ENCODE data around the gene STK16. TPM values are rescaled to one million over a fixed set of nuclear protein-coding genes. Genes with fewer than 3 reads are reported as not detected.
A peak's percentile ranks its signal among the peaks of the same experiment; 100 is the strongest.

STK16 gene
- total RNA-seq, 1 donor from 2014 or later: 19.1 TPM

DNA sequence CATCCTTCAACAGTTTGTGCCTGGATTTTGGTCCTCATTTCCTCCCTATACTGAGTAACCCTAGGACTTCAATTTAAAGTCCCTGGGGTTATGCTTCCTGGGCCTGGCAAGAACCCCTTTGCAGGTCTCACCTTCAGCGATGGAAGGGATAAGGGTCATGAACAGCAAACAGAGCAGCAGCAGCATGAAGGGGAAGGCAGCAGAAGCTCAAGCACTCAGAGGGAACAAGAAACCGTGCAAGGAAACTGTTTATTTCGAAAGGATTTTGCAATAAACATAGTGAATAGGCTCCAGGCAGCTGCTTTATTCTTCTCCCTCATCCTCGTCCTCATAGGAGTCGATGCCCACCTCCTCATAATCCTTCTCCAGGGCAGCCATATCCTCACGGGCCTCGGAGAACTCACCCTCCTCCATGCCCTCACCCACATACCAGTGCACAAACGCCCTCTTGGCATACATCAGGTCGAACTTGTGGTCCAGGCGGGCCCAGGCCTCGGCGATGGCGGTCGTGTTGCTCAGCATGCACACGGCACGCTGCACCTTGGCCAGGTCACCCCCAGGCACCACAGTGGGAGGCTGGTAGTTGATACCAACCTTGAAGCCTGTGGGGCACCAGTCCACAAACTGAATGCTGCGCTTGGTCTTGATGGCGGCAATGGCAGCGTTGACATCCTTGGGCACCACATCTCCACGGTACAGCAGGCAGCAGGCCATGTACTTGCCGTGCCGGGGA lies 4.9 kb downstream of the STK16 start:
- H3K4me1 ChIP-seq (ENCODE audit: insufficient read depth, low read length): peaks cover 59% of the 10 kb centered on the region
- peak overlapping the region; percentile 66 for H3K9ac ChIP-seq (ENCODE audit: low read length)

DNA sequence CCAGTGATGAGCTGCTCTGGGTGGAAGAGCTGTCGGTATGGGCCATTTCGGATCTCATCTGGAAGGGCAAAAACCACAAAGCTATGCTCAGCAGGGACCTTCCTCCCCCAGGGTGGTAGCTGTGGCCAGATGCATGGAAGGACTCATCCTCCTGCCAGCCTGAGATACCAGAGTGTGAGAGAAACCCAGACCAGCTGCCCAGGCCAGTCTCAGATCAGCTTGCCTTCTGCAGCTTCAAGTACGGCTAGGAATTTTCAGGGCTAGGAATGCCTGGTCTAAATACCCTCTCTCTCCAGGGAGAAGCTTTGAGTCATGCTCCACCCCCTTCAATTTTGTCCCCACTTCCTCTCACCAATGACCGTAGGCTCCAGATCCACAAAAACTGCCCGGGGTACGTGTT lies 6.4 kb downstream of the STK16 start:
- Histone ChIP-seq H3K79me2 (ENCODE audit: insufficient read depth, low read length) (peaks cover 15% of the 10 kb centered on the region), H2AFZ (ENCODE audit: low read depth, low read length) (no peak overlapping the region), H3K4me1 (ENCODE audit: insufficient read depth, low read length) (peaks cover 48% of the 10 kb centered on the region), H3K4me2 (ENCODE audit: low read length) (peak overlapping the region; percentile 94), H3K4me3 (ENCODE audit: insufficient read depth, low read depth, low read length) (no peak overlapping the region), H4K20me1 (ENCODE audit: insufficient read depth, low read length) (peaks cover 4% of the 10 kb centered on the region), H3K36me3 (ENCODE audit: insufficient read depth, low read length) (no peaks in the 10 kb centered on the region), H3K27me3 (ENCODE audit: insufficient read depth, low read length) (peaks cover 22% of the 10 kb centered on the region), H3K9me3 (ENCODE audit: insufficient read depth, low read depth, low read length) (no peaks in the 10 kb centered on the region), H3K9ac (ENCODE audit: low read length) (no peak overlapping the region), H3K27ac (ENCODE audit: low read depth, low read length) (no peak overlapping the region)
- Mint-ChIP-seq H3K9me3 (ENCODE audit: unreplicated experiment) (no peaks in the 10 kb centered on the region), H3K27ac (ENCODE audit: unreplicated experiment) (peak overlapping the region; percentile 59), H3K27me3 (ENCODE audit: low read depth, unreplicated experiment) (peaks cover 21% of the 10 kb centered on the region), H3K36me3 (ENCODE audit: low read depth, unreplicated experiment) (peaks cover 5% of the 10 kb centered on the region), H3K4me3 (ENCODE audit: unreplicated experiment) (peak overlapping the region; percentile 70), H3K4me1 (ENCODE audit: low read depth, unreplicated experiment) (peaks cover 40% of the 10 kb centered on the region)
- DNase-seq (ENCODE audit: low read depth): no peak
- TF ChIP-seq, protein P1, sequence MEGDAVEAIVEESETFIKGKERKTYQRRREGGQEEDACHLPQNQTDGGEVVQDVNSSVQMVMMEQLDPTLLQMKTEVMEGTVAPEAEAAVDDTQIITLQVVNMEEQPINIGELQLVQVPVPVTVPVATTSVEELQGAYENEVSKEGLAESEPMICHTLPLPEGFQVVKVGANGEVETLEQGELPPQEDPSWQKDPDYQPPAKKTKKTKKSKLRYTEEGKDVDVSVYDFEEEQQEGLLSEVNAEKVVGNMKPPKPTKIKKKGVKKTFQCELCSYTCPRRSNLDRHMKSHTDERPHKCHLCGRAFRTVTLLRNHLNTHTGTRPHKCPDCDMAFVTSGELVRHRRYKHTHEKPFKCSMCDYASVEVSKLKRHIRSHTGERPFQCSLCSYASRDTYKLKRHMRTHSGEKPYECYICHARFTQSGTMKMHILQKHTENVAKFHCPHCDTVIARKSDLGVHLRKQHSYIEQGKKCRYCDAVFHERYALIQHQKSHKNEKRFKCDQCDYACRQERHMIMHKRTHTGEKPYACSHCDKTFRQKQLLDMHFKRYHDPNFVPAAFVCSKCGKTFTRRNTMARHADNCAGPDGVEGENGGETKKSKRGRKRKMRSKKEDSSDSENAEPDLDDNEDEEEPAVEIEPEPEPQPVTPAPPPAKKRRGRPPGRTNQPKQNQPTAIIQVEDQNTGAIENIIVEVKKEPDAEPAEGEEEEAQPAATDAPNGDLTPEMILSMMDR (IDR thresholded peaks at IDR 0.05; ENCODE audit: insufficient read depth, low read depth, low read length): no peak
- no peak for TF ChIP-seq EZH2 (IDR thresholded peaks at IDR 0.05; ENCODE audit: insufficient read depth, low read length)
- FAIRE-seq: no peak

More for the DNA sequence above, 4.9 kb downstream of the STK16 start:
- Histone ChIP-seq H2AFZ (ENCODE audit: low read depth, low read length) (no peak overlapping the region), H3K27ac (ENCODE audit: low read depth, low read length) (peak overlapping the region; percentile 68), H3K4me3 (ENCODE audit: insufficient read depth, low read depth, low read length) (no peak overlapping the region), H3K9me3 (ENCODE audit: insufficient read depth, low read depth, low read length) (no peaks in the 10 kb centered on the region), H3K4me2 (ENCODE audit: low read length) (peak overlapping the region; percentile 72), H3K79me2 (ENCODE audit: insufficient read depth, low read length) (peaks cover 29% of the 10 kb centered on the region), H4K20me1 (ENCODE audit: insufficient read depth, low read length) (peaks cover 4% of the 10 kb centered on the region), H3K36me3 (ENCODE audit: insufficient read depth, low read length) (no peaks in the 10 kb centered on the region), H3K27me3 (ENCODE audit: insufficient read depth, low read length) (peaks cover 13% of the 10 kb centered on the region)
- Mint-ChIP-seq H3K27ac (ENCODE audit: unreplicated experiment) (no peak overlapping the region), H3K4me1 (ENCODE audit: low read depth, unreplicated experiment) (peaks cover 40% of the 10 kb centered on the region), H3K9me3 (ENCODE audit: unreplicated experiment) (no peaks in the 10 kb centered on the region), H3K4me3 (ENCODE audit: unreplicated experiment) (peak overlapping the region; percentile 67), H3K36me3 (ENCODE audit: low read depth, unreplicated experiment) (peaks cover 5% of the 10 kb centered on the region), H3K27me3 (ENCODE audit: low read depth, unreplicated experiment) (peaks cover 8% of the 10 kb centered on the region)
- no peak for DNase-seq (ENCODE audit: low read depth)
- no peak for FAIRE-seq
- TF ChIP-seq EZH2 (IDR thresholded peaks at IDR 0.05; ENCODE audit: insufficient read depth, low read length): no peak
- TF ChIP-seq, protein P1 (IDR thresholded peaks at IDR 0.05; ENCODE audit: insufficient read depth, low read depth, low read length): no peak

DNA sequence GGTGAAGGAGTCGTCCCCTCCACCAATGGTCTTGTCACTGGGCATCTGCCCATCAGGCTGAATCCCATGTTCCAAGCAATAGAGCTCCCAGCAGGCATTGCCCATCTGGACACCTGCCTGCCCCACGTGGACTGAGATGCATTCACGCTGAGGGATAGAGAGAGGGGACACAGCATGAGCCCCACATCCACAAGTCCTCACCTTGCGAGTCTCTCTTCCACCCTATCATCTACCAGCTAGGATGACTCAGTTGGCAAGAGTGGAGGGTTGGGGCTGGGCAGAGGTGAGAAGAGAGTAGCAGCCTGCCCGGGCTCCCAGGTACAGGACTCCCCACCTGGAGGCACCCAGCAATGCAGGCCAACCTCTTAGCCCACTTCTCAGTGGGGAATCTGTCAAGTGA lies 6.8 kb downstream of the STK16 start:
- H3K36me3 ChIP-seq (ENCODE audit: insufficient read depth, low read length): no peaks in the 10 kb centered on the region
- Mint-ChIP-seq H3K27ac (ENCODE audit: unreplicated experiment) (no peak overlapping the region), H3K36me3 (ENCODE audit: low read depth, unreplicated experiment) (peaks cover 5% of the 10 kb centered on the region), H3K9me3 (ENCODE audit: unreplicated experiment) (no peaks in the 10 kb centered on the region), H3K4me1 (ENCODE audit: low read depth, unreplicated experiment) (peaks cover 37% of the 10 kb centered on the region), H3K4me3 (ENCODE audit: unreplicated experiment) (peak overlapping the region; percentile 82), H3K27me3 (ENCODE audit: low read depth, unreplicated experiment) (peaks cover 21% of the 10 kb centered on the region)
- H4K20me1 ChIP-seq (ENCODE audit: insufficient read depth, low read length): peaks cover 4% of the 10 kb centered on the region
- no peak overlapping the region for H2AFZ ChIP-seq (ENCODE audit: low read depth, low read length)
- peak overlapping the region; percentile 94 for H3K4me2 ChIP-seq (ENCODE audit: low read length)
- no peaks in the 10 kb centered on the region for H3K9me3 ChIP-seq (ENCODE audit: insufficient read depth, low read depth, low read length)
- H3K4me3 ChIP-seq (ENCODE audit: insufficient read depth, low read depth, low read length): no peak overlapping the region
- H3K4me1 ChIP-seq (ENCODE audit: insufficient read depth, low read length): peaks cover 48% of the 10 kb centered on the region
- H3K79me2 ChIP-seq (ENCODE audit: insufficient read depth, low read length): peaks cover 10% of the 10 kb centered on the region
- TF ChIP-seq EZH2 (IDR thresholded peaks at IDR 0.05; ENCODE audit: insufficient read depth, low read length): no peak
- TF ChIP-seq, protein P1 (IDR thresholded peaks at IDR 0.05; ENCODE audit: insufficient read depth, low read depth, low read length): no peak
- H3K27me3 ChIP-seq (ENCODE audit: insufficient read depth, low read length): peaks cover 22% of the 10 kb centered on the region
- no peak overlapping the region for H3K9ac ChIP-seq (ENCODE audit: low read length)
- H3K27ac ChIP-seq (ENCODE audit: low read depth, low read length): no peak overlapping the region
- no peak for DNase-seq (ENCODE audit: low read depth)
- no peak for FAIRE-seq

All from astrocyte (in vitro differentiated cells and primary cell).